ENCODE results near the gene ZNF135.

GRCh38 chr19:58089846-58090245 lies 30.8 kb downstream of the ZNF135 start:
- no peak for TF ChIP-seq TCF12 (IDR thresholded peaks at IDR 0.05; ENCODE audit: low read depth)
- no peak for TF ChIP-seq CREB1 (IDR thresholded peaks at IDR 0.05; ENCODE audit: low read depth)
- TF ChIP-seq MAX (IDR thresholded peaks at IDR 0.05) = no peak
- TF ChIP-seq TAF1 (IDR thresholded peaks at IDR 0.05; ENCODE audit: low read depth) = no peak

Data from Ishikawa (cell line).